ENCODE measurements around the gene ORAI1.
"Not testable (repeated sequence)": the region's sequence is repeated elsewhere in the genome, so short reads cannot be mapped to it uniquely, and the experiment has no call there.

The ORAI1 gene

GRCh38 chr12:121649819-121650353 lies 23.6 kb downstream of the ORAI1 start:
- no peak for DNase-seq

GRCh38 chr12:121651320-121651719 lies 25.0 kb downstream of the ORAI1 start:
- no peak for DNase-seq

GRCh38 chr12:121652767-121653497 lies 26.6 kb downstream of the ORAI1 start:
- no peak for DNase-seq

GRCh38 chr12:121653999-121654398 lies 27.7 kb downstream of the ORAI1 start:
- DNase-seq, result no peak

GRCh38 chr12:121656122-121656521 lies 29.8 kb downstream of the ORAI1 start:
- DNase-seq, result no peak

- DNase-seq, result no peak
These were observed 31.1 kb downstream of the ORAI1 start for GRCh38 chr12:121657305-121658008.

GRCh38 chr12:121661353-121662105 lies 35.2 kb downstream of the ORAI1 start:
- DNase-seq, result not testable (repeated sequence)

GRCh38 chr12:121663610-121663929 lies 37.2 kb downstream of the ORAI1 start:
- no peak for DNase-seq

GRCh38 chr12:121666829-121667228 lies 40.5 kb downstream of the ORAI1 start:
- not testable (repeated sequence) for DNase-seq

GRCh38 chr12:121668750-121669520 lies 42.6 kb downstream of the ORAI1 start:
- DNase-seq, result peak in 1 of 2 experiments; percentile 50

GRCh38 chr12:121669521-121669900 lies 43.2 kb downstream of the ORAI1 start, which contains the start of gene MORN3:
Gene MORN3, minus strand, starts transcription at chr12:121669654. Its CDS starts 171 bp downstream, at chr12:121669483.
- no peak for DNase-seq

- peak in 1 of 2 experiments; percentile 44 for DNase-seq
These were observed 46.7 kb downstream of the ORAI1 start for GRCh38 chr12:121673013-121673511.

- no peak for DNase-seq
These were observed 49.9 kb downstream of the ORAI1 start for GRCh38 chr12:121676190-121676589.

GRCh38 chr12:121678305-121678704 lies 52.0 kb downstream of the ORAI1 start:
- no peak for DNase-seq

- no peak for DNase-seq
These were observed 52.5 kb downstream of the ORAI1 start for GRCh38 chr12:121678716-121679300.

GRCh38 chr12:121679661-121680197 lies 53.4 kb downstream of the ORAI1 start:
- DNase-seq, result not testable (repeated sequence)

GRCh38 chr12:121688966-121689365 lies 62.6 kb downstream of the ORAI1 start:
- no peak for DNase-seq

GRCh38 chr12:121689430-121689829 lies 63.1 kb downstream of the ORAI1 start:
- no peak for DNase-seq
